HG03432 (cell line): ENCODE measurements around the gene RUNDC3A.
A peak's percentile ranks its signal among the peaks of the same experiment; 100 is the strongest.
"Not testable (repeated sequence)": the region's sequence is repeated elsewhere in the genome, so short reads cannot be mapped to it uniquely, and the experiment has no call there.

Source experiments
- ATAC-seq: cut with Tn5 transposase; IDR thresholded peaks from one replicate; pipeline ENCODE4 v1.9.1; 2021; ENCODE audit warnings: mild to moderate bottlenecking, moderate library complexity; ENCODE audit not compliant: unreplicated experiment

The RUNDC3A gene

GRCh38 chr17:44318077-44318892, 9.9 kb downstream of the RUNDC3A start:
- no peak for ATAC-seq

GRCh38 chr17:44320066-44320465, 11.7 kb downstream of the RUNDC3A start:
- no peak for ATAC-seq

- ATAC-seq: no peak
Measured at GRCh38 chr17:44321246-44322120, 13.1 kb downstream of the RUNDC3A start.

GRCh38 chr17:44322236-44322895, 14.0 kb downstream of the RUNDC3A start:
- ATAC-seq: no peak

GRCh38 chr17:44323359-44324091, 15.1 kb downstream of the RUNDC3A start:
- ATAC-seq: no peak

GRCh38 chr17:44324092-44324570, 15.7 kb downstream of the RUNDC3A start:
- peak; percentile 2 for ATAC-seq

- ATAC-seq: peak; percentile 75
Measured at GRCh38 chr17:44324571-44325275, 16.3 kb downstream of the RUNDC3A start, which contains the start of gene SLC25A39. SLC25A39 (minus strand) TSS chr17:44324823; CDS start chr17:44323562, 1,261 bp downstream.

GRCh38 chr17:44326861-44327444, 18.6 kb downstream of the RUNDC3A start:
- ATAC-seq: peak; percentile 45

GRCh38 chr17:44327715-44328449, 19.5 kb downstream of the RUNDC3A start:
- ATAC-seq: no peak

- ATAC-seq: not testable (repeated sequence)
Measured at GRCh38 chr17:44329516-44329915, 21.1 kb downstream of the RUNDC3A start.

GRCh38 chr17:44330263-44330662, 21.9 kb downstream of the RUNDC3A start:
- ATAC-seq: not testable (repeated sequence)

- no peak for ATAC-seq
Measured at GRCh38 chr17:44331249-44331760, 22.9 kb downstream of the RUNDC3A start.

GRCh38 chr17:44333371-44333770, 25.0 kb downstream of the RUNDC3A start:
- no peak for ATAC-seq

- ATAC-seq: no peak
Measured at GRCh38 chr17:44334315-44334714, 25.9 kb downstream of the RUNDC3A start.

GRCh38 chr17:44334727-44335126, 26.3 kb downstream of the RUNDC3A start:
- ATAC-seq: no peak

- no peak for ATAC-seq
Measured at GRCh38 chr17:44335564-44335963, 27.2 kb downstream of the RUNDC3A start.

- no peak for ATAC-seq
Measured at GRCh38 chr17:44335968-44336367, 27.6 kb downstream of the RUNDC3A start.

GRCh38 chr17:44338702-44339101, 30.3 kb downstream of the RUNDC3A start:
- no peak for ATAC-seq
